Activated B cell treated with CpG ODN at 0.5 μM for 24 hours (primary cell): ENCODE measurements around the gene MAML3. TPM values are rescaled to one million over a fixed set of nuclear protein-coding genes. Genes with fewer than 3 reads are reported as not detected.

ENCODE experiments used
- ATAC-seq: fragments of 200-7000 bp; cut with Tn5 transposase; one replicate; pipeline ENCODE4 v1.10.0; 2021; ENCODE audit warnings: low read depth, mild to moderate bottlenecking, moderate library complexity
- CTCF ChIA-PET: fragments of 350-600 bp; sonication (Branson Sonifier 250); formaldehyde crosslinking; loops from one replicate; lab custom pipeline; 2021; ENCODE audit warnings: antibody characterized with exemption; lab: Charles Lee
- POLR2A ChIA-PET: fragments of 350-600 bp; sonication (Branson Sonifier 250); formaldehyde crosslinking; loops from one replicate; lab custom pipeline; 2021; ENCODE audit warnings: antibody characterized with exemption; lab: Charles Lee
- DNase-seq: peaks from one replicate; pipeline ENCODE4 v3.0.0; 2022
- H3K27ac Mint-ChIP-seq: one replicate; pipeline ENCODE4 v1.8.0; 2020; ENCODE audit warnings: mixed read lengths
- H3K27me3 Mint-ChIP-seq: one replicate; pipeline ENCODE4 v1.8.0; 2021; ENCODE audit warnings: mixed read lengths
- H3K36me3 Mint-ChIP-seq: one replicate; pipeline ENCODE4 v1.8.0; 2021; ENCODE audit warnings: low read depth, mixed read lengths
- H3K4me1 Mint-ChIP-seq: one replicate; pipeline ENCODE4 v1.8.0; 2021; ENCODE audit warnings: mixed read lengths
- H3K4me3 Mint-ChIP-seq: one replicate; pipeline ENCODE4 v1.8.0; 2020; ENCODE audit warnings: mild to moderate bottlenecking, mixed read lengths
- H3K9me3 Mint-ChIP-seq: one replicate; pipeline ENCODE4 v1.8.0; 2020; ENCODE audit warnings: mixed read lengths
- intact Hi-C: fragments of 100-400 bp; cut with micrococcal nuclease; formaldehyde crosslinking; loops from one replicate; pipeline ENCODE4 v1.15.1; 2024
- total RNA-seq: library from RNA; stranded (reverse); gene quantifications from 2 replicates; pipeline ENCODE4 v1.2.3, GENCODE V29; 2022
- TF ChIP-seq, protein P1 (sequence below): fragments of 200-600 bp; IDR thresholded peaks from one replicate; pipeline ENCODE4 v1.8.0; 2022; ENCODE audit warnings: antibody characterized with exemption, mild to moderate bottlenecking

MAML3 gene
- total RNA-seq, 1 donor from 2014 or later = 2.6 TPM

DNA sequence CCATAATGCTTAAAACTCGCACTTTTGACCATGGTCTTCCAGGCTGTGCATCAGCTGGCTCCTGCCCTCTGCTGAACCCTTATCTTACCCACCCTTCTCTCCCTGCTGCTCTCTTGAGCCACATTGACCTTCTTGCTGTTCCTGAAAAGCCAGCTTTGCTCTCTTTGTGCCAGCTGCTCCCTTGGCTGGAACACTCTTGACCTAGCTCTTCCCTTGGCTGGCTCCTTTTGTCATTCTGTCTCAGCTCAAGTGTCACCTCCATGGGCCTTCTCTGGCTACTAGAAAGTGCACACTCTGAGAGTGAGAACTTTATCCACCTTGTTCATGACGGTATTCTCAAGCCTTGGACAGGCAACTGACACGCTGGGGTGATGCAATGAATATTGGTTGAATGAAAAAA is 376.2 kb downstream of the MAML3 start:
- TF ChIP-seq, protein P1, sequence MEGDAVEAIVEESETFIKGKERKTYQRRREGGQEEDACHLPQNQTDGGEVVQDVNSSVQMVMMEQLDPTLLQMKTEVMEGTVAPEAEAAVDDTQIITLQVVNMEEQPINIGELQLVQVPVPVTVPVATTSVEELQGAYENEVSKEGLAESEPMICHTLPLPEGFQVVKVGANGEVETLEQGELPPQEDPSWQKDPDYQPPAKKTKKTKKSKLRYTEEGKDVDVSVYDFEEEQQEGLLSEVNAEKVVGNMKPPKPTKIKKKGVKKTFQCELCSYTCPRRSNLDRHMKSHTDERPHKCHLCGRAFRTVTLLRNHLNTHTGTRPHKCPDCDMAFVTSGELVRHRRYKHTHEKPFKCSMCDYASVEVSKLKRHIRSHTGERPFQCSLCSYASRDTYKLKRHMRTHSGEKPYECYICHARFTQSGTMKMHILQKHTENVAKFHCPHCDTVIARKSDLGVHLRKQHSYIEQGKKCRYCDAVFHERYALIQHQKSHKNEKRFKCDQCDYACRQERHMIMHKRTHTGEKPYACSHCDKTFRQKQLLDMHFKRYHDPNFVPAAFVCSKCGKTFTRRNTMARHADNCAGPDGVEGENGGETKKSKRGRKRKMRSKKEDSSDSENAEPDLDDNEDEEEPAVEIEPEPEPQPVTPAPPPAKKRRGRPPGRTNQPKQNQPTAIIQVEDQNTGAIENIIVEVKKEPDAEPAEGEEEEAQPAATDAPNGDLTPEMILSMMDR = no peak
- POLR2A ChIA-PET = no interaction called here

DNA sequence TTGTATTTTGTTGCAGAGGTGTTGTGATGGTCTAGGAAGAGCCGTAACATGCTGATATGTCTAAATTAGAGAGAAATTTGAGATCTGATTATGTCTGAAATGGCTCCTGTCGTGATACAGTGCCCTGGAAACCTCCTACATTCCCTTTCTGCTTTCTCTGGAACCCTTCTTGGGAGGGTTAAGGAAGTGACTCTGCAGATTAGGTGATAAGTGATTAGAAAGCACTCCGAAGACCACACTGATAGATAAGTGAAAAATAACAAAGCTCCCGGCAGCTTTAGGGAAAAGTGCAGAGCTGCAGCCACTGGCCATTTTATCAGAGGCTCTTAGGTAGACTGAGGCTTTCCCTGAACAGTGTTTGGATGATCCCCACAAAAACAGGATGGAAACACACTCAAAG is 377.7 kb downstream of the MAML3 start:
- Mint-ChIP-seq H3K27ac (no peak overlapping the region), H3K4me3 (no peak overlapping the region), H3K27me3 (peaks cover under 1% of the 10 kb centered on the region), H3K4me1 (no peaks in the 10 kb centered on the region), H3K36me3 (no peaks in the 10 kb centered on the region), H3K9me3 (no peaks in the 10 kb centered on the region)
- TF ChIP-seq, protein P1 = no peak
- POLR2A ChIA-PET = no interaction called here
- DNase-seq (no peak), ATAC-seq (no peak)
- intact Hi-C loops = no loop called here
- CTCF ChIA-PET = no interaction called here

More for the DNA sequence above, 376.2 kb downstream of the MAML3 start:
- intact Hi-C loops = no loop called here
- no peak for DNase-seq
- CTCF ChIA-PET = no interaction called here
- H3K4me1 Mint-ChIP-seq = no peaks in the 10 kb centered on the region
- no peak overlapping the region for H3K27ac Mint-ChIP-seq
- H3K4me3 Mint-ChIP-seq = no peak overlapping the region
- H3K9me3 Mint-ChIP-seq = no peaks in the 10 kb centered on the region
- no peaks in the 10 kb centered on the region for H3K27me3 Mint-ChIP-seq
- no peak for ATAC-seq
- H3K36me3 Mint-ChIP-seq = no peaks in the 10 kb centered on the region

DNA sequence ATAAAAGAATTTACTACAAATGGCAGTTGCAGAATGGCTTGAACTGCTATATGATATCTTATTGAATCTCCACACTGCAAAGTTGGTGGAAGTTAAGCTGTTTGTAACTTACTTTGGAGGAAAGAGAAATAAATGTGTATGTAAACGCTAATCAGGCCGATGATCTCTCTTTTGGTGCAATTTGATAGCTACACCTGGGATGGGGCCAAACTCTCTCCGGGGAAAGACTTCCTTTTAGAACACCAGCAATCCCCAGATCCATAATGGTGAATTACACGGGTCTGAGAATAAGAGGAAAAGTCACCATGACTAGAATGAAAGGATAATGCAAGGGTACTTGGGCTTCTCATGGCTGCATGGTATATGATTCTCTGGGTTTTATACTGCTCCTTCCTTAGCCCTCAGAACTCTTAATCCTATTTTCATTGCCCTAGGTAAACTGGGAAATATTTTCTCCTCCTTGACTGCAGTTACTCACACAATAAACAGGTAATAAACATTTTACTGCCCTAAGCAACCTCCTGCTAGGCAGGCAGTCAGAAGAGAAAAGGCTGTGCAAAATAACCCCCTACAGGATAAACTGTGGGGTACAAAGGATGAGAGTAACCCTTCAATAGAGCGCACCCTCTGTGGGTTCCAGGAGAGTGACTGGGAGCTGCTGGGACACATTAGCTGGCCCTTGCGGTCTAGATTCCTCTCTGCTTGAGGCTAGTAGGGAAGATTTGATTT is 379.1 kb downstream of the MAML3 start:
- ChIA-PET POLR2A (no interaction called here), CTCF (no interaction called here)
- no peaks in the 10 kb centered on the region for H3K36me3 Mint-ChIP-seq
- H3K4me3 Mint-ChIP-seq = no peak overlapping the region
- no peaks in the 10 kb centered on the region for H3K4me1 Mint-ChIP-seq
- TF ChIP-seq, protein P1 = no peak
- peaks cover 2% of the 10 kb centered on the region for H3K27me3 Mint-ChIP-seq
- DNase-seq (no peak), ATAC-seq (no peak)
- intact Hi-C loops = no loop called here
- no peaks in the 10 kb centered on the region for H3K9me3 Mint-ChIP-seq
- no peak overlapping the region for H3K27ac Mint-ChIP-seq

GRCh38 chr4:139773560-139774318 is 380.2 kb downstream of the MAML3 start:
- peaks cover 2% of the 10 kb centered on the region for H3K27me3 Mint-ChIP-seq
- TF ChIP-seq, protein P1 = no peak
- no peak overlapping the region for H3K4me3 Mint-ChIP-seq
- intact Hi-C loops = no loop called here
- no peaks in the 10 kb centered on the region for H3K9me3 Mint-ChIP-seq
- H3K27ac Mint-ChIP-seq = no peak overlapping the region
- DNase-seq = no peak
- POLR2A ChIA-PET = no interaction called here
- no peaks in the 10 kb centered on the region for H3K36me3 Mint-ChIP-seq
- CTCF ChIA-PET = no interaction called here
- ATAC-seq = no peak
- no peaks in the 10 kb centered on the region for H3K4me1 Mint-ChIP-seq

DNA sequence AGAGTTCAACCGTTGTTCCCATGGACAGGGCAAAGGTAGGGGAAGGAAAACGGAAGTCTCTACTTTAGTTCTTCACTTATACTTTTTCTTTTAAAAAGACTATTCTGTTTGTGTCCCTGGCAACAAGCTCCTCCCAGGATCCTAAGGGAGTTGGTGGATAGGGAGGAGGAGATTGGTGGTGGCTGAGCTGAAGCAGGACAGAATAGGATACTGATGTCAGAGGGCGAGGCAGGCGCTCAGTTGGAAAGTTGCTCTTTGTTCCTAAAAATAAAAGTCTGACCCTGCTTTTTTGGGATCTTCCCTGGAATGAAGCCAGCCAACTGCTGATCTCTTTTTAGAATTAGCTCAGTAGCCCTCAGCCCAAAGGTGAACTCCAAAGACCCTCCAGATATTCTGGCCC is 383.6 kb downstream of the MAML3 start:
- DNase-seq (no peak), ATAC-seq (no peak)
- CTCF ChIA-PET = no interaction called here
- POLR2A ChIA-PET = no interaction called here
- H3K4me1 Mint-ChIP-seq = peaks cover 10% of the 10 kb centered on the region
- no peak overlapping the region for H3K4me3 Mint-ChIP-seq
- TF ChIP-seq, protein P1 = no peak
- H3K27me3 Mint-ChIP-seq = peaks cover 5% of the 10 kb centered on the region
- H3K36me3 Mint-ChIP-seq = no peaks in the 10 kb centered on the region
- intact Hi-C loops = no loop called here
- no peak overlapping the region for H3K27ac Mint-ChIP-seq
- no peaks in the 10 kb centered on the region for H3K9me3 Mint-ChIP-seq
